EL (cell line): ENCODE measurements around the gene CD244.
"Not testable (repeated sequence)": the region's sequence is repeated elsewhere in the genome, so short reads cannot be mapped to it uniquely, and the experiment has no call there.

Experiments
- DNase-seq: peaks from one replicate; pipeline ENCODE4 v3.0.0-alpha.2; 2016

Gene CD244

GRCh38 chr1:160876311-160876710 is 13.6 kb upstream of the CD244 start:
- DNase-seq, result no peak

GRCh38 chr1:160875591-160875990 is 12.9 kb upstream of the CD244 start:
- not testable (repeated sequence) for DNase-seq

- no peak for DNase-seq
Observed at GRCh38 chr1:160874935-160875334, 12.2 kb upstream of the CD244 start.

GRCh38 chr1:160868141-160868540 is 5.5 kb upstream of the CD244 start:
- no peak for DNase-seq

- not testable (repeated sequence) for DNase-seq
Observed at GRCh38 chr1:160867651-160868050, 5.0 kb upstream of the CD244 start.

- no peak for DNase-seq
Observed at GRCh38 chr1:160866695-160867260, 4.1 kb upstream of the CD244 start.

GRCh38 chr1:160866001-160866694 is 3.5 kb upstream of the CD244 start:
- no peak for DNase-seq

- no peak for DNase-seq
Observed at GRCh38 chr1:160865337-160865736, 2.6 kb upstream of the CD244 start.

GRCh38 chr1:160864173-160864572 is 1.5 kb upstream of the CD244 start:
- DNase-seq, result no peak

GRCh38 chr1:160863774-160864131 is 1.1 kb upstream of the CD244 start:
- no peak for DNase-seq

- DNase-seq, result no peak
Observed at GRCh38 chr1:160863061-160863773, 530 bp upstream of the CD244 start.

GRCh38 chr1:160860840-160861505 is 1.7 kb downstream of the CD244 start:
- no peak for DNase-seq

- no peak for DNase-seq
Observed at GRCh38 chr1:160859166-160859565, 3.5 kb downstream of the CD244 start.

- no peak for DNase-seq
Observed at GRCh38 chr1:160858507-160858906, 4.2 kb downstream of the CD244 start.

- no peak for DNase-seq
Observed at GRCh38 chr1:160858097-160858496, 4.6 kb downstream of the CD244 start.

- no peak for DNase-seq
Observed at GRCh38 chr1:160855181-160855981, 7.3 kb downstream of the CD244 start.

- no peak for DNase-seq
Observed at GRCh38 chr1:160853754-160854153, 8.9 kb downstream of the CD244 start.

GRCh38 chr1:160853014-160853413 is 9.7 kb downstream of the CD244 start:
- no peak for DNase-seq

GRCh38 chr1:160850993-160851392 is 11.7 kb downstream of the CD244 start:
- no peak for DNase-seq

- DNase-seq, result no peak
Observed at GRCh38 chr1:160850541-160850940, 12.1 kb downstream of the CD244 start.

GRCh38 chr1:160846281-160846680 is 16.4 kb downstream of the CD244 start:
- DNase-seq, result no peak

GRCh38 chr1:160844447-160845232 is 18.0 kb downstream of the CD244 start:
- DNase-seq, result no peak
